HG03521 (cell line): ENCODE results near the gene TMEM178B.

Experiments
- ATAC-seq: cut with Tn5 transposase; IDR thresholded peaks from one replicate; pipeline ENCODE4 v1.9.1; 2021; ENCODE audit warnings: mild to moderate bottlenecking, moderate library complexity; ENCODE audit not compliant: unreplicated experiment

Gene TMEM178B

GRCh38 chr7:141344153-141344935 lies 270.5 kb downstream of the TMEM178B start:
- no peak for ATAC-seq

- no peak for ATAC-seq
These were observed 274.9 kb downstream of the TMEM178B start for GRCh38 chr7:141348728-141349127.

- ATAC-seq = no peak
These were observed 275.5 kb downstream of the TMEM178B start for GRCh38 chr7:141349338-141349737.

GRCh38 chr7:141349804-141350203 lies 275.9 kb downstream of the TMEM178B start:
- no peak for ATAC-seq

- ATAC-seq = no peak
These were observed 277.3 kb downstream of the TMEM178B start for GRCh38 chr7:141351175-141351574.

GRCh38 chr7:141352955-141353354 lies 279.1 kb downstream of the TMEM178B start:
- no peak for ATAC-seq

GRCh38 chr7:141354251-141354650 lies 280.4 kb downstream of the TMEM178B start:
- no peak for ATAC-seq

- ATAC-seq = no peak
These were observed 281.2 kb downstream of the TMEM178B start for GRCh38 chr7:141355032-141355431.

DNA sequence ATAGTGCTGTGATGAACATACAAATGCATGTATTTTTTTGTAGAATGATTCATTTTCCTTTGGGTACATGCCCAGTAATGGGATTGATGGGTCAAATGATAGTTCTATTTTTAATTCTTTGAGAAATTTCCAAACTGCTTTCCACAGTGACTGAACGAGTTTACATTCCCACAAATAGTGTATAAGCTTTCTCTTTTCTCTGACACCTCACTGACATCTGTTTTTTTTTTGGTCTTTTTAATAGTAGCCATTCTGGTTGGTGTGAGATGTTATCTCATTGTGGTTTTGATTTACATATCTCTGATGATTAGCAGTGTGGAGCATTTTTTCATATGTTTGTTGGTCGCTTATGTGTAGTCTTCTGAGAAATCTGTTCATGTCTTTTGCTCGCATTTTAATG lies 282.3 kb downstream of the TMEM178B start:
- no peak for ATAC-seq

DNA sequence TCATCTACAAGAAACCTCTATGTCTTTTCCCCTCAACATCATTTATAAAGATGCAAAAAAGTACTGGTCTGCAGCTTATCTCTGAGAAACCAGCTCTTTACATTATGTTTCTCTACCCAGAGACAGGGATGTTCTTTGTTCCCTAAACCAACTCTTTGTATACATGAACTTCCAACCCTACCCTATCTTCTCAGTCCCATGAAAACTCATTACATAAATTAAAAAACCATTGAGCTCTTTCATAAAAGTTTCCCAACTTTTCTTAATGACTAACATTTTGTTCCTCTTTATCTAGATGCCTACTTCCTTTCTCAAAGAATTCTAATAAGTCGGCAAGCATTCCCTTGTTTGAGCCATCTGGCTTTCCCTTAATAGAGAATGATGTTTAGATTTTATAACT lies 284.5 kb downstream of the TMEM178B start:
- ATAC-seq = no peak

- no peak for ATAC-seq
These were observed 285.4 kb downstream of the TMEM178B start for GRCh38 chr7:141359262-141359661.

DNA sequence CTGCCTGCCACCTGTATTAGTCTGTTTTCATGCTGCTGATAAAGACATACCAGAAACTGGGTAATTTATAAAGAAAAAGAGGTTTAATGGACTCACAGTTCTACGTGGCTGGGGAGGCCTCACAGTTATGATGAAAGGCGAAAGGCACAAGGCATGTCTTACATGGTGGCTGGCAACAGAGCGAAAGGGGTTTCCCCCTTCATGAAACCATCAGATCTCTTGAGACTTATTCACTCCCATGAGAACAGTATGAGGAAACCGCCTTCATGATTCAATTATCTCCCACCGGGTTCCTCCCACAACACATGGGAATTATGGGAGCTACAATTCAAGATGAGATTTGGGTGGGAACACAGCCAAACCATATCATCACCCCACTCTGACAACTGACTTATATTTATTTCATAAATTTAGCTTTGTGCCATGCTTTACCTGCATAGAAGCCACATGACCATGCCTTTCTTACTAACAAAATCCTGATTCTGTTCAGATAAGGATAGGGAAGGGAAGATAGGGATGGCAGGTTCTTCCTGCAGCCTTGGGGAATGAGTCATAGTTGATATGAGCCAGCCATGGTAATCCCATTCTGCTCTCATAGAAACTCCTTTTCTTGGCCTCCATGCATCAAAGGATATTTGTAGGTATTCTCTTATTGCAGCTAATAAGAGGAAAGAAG lies 286.0 kb downstream of the TMEM178B start:
- ATAC-seq = no peak

GRCh38 chr7:141360416-141360760 lies 286.5 kb downstream of the TMEM178B start:
- no peak for ATAC-seq

DNA sequence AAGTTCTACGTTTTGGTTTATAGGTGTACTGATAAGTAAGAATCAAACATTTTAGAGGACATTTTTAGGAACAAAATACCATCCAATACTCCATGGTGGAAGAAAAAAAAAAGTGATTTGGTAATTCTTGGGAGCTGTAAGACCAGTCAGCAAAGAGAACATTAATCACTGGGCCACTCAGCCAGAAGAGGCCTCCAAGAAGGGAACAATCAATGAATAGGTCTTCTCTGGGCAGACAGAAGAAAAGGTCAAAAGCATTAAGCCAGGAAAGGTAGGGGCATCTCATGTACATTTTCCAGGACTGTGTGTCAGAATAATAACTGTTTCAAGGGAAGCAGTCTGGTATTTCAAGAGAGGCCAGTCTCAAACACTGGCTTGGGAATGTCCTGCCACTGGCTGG lies 286.9 kb downstream of the TMEM178B start:
- ATAC-seq = no peak

DNA sequence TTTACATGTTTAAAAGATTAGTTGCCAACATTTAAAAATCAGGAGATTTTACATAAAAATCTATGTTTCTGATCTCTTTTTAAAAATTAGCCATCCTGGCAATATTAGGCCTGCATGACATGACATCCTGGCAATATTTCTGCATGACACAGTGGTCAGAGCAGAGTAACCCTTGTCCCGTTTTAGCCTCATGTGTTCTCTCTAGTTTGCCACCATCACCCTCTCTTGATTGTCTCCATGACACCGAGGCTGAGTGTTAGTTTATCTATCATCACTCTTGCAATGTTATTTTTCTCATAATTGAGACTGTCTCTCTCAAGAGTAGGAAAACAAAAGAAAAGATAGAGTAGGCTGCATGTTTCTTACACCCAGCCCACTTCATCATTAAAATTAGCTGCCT lies 287.6 kb downstream of the TMEM178B start:
- ATAC-seq = no peak

GRCh38 chr7:141361960-141362359 lies 288.1 kb downstream of the TMEM178B start:
- no peak for ATAC-seq

- ATAC-seq = no peak
These were observed 288.9 kb downstream of the TMEM178B start for GRCh38 chr7:141362580-141363435.

GRCh38 chr7:141363748-141364147 lies 289.9 kb downstream of the TMEM178B start:
- ATAC-seq = no peak

- ATAC-seq = no peak
These were observed 292.3 kb downstream of the TMEM178B start for GRCh38 chr7:141366091-141366621.

- ATAC-seq = no peak
These were observed 295.6 kb downstream of the TMEM178B start for GRCh38 chr7:141369422-141369821.

DNA sequence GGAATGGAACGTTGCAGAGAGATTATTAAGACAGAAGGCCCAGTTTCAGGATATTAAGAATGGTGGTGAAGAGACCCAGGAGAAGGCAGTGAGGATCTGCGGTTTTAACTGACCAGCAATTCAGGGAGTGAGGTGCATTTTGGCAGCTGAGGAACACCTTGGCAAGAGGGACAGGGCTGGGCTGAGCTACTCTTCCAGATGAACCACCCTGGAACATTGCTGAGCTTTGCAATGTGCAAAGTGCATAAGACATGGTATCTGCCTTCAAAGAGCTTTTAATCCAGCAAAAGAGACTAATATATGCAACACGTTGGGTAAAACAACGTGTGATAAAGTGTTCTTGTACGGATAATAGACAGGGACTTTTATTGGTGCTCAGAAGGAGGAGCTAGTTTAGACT lies 296.3 kb downstream of the TMEM178B start:
- no peak for ATAC-seq
